Measurements from ENCODE around the gene MCHR2. TPM values are rescaled to one million over a fixed set of nuclear protein-coding genes. Genes with fewer than 3 reads are reported as not detected.
"Not testable (repeated sequence)": the region's sequence is repeated elsewhere in the genome, so short reads cannot be mapped to it uniquely, and the experiment has no call there.

Gene MCHR2, protein sequence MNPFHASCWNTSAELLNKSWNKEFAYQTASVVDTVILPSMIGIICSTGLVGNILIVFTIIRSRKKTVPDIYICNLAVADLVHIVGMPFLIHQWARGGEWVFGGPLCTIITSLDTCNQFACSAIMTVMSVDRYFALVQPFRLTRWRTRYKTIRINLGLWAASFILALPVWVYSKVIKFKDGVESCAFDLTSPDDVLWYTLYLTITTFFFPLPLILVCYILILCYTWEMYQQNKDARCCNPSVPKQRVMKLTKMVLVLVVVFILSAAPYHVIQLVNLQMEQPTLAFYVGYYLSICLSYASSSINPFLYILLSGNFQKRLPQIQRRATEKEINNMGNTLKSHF
- total RNA-seq = not detected in 2 replicates

DNA sequence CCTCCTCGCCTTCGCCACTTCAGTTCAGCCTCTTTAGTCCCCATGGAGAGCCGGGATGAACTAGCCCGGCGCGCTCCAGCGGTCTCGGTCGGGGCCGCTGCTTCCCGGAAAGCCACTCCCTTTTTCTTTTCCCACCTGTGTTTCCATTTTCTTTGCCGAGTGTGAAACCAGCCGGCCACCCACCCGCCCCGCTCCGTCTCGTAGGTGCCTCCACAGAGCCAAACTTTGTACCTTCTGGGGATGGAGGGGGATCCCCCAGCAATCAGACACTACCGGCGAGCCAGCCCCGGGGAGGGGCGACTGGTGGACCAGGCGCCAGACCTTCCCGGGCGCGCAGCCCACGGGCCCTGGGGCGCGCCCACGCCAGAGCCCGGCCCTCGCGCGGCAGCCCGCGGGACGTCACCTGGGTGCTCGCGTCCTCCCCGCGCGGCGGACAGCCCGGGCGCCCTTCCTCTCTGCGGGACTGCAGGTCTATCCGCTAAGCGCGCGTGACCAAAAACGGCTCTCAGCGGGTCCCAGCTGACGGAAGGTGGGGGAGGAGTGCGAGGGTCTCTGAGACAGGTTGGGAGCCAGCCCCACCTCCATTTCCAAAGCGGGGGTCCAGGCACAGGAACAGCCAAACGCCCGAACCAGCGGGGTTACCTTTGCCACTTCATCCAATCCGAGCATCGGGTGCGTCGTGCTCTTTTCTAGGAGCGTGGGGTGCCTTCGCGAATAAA, at the start of gene MCHR2:
Gene MCHR2, minus strand, starts transcription at position 691 of the 719 bp plus-strand sequence. CDS start 38,076 bp downstream, outside the sequence.
- no peak for DNase-seq (ENCODE audit: low read depth)
- TF ChIP-seq, protein P1, sequence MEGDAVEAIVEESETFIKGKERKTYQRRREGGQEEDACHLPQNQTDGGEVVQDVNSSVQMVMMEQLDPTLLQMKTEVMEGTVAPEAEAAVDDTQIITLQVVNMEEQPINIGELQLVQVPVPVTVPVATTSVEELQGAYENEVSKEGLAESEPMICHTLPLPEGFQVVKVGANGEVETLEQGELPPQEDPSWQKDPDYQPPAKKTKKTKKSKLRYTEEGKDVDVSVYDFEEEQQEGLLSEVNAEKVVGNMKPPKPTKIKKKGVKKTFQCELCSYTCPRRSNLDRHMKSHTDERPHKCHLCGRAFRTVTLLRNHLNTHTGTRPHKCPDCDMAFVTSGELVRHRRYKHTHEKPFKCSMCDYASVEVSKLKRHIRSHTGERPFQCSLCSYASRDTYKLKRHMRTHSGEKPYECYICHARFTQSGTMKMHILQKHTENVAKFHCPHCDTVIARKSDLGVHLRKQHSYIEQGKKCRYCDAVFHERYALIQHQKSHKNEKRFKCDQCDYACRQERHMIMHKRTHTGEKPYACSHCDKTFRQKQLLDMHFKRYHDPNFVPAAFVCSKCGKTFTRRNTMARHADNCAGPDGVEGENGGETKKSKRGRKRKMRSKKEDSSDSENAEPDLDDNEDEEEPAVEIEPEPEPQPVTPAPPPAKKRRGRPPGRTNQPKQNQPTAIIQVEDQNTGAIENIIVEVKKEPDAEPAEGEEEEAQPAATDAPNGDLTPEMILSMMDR (conservative IDR thresholded peaks at IDR 0.05; ENCODE audit: low read depth, low read length) = no peak
- peak within 1 kb of the TSS; percentile 11 for H3K4me3 ChIP-seq (ENCODE audit: low read depth, low read length)

DNA sequence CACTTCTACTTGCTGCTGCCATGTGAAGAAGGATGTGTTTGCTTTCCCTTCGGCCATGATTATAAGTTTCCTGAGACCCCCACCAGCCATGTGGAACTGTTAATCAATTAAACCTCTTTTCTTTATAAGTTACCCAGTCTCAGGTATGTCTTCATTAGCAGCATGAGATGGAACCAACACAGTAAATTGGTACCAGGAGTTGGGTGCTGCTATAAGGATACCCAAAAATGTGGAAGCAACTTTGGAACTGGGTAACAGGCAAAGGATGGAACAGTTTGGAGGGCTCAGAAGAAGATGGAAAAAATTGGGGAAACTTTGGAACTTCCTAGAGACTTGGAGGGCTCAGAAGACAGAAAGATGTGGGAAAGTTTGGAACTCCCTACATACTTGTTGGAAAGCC, 44.5 kb upstream of the MCHR2 start:
- not testable (repeated sequence) for H3K4me3 ChIP-seq (ENCODE audit: low read depth, low read length); DNase-seq (ENCODE audit: low read depth)

DNA sequence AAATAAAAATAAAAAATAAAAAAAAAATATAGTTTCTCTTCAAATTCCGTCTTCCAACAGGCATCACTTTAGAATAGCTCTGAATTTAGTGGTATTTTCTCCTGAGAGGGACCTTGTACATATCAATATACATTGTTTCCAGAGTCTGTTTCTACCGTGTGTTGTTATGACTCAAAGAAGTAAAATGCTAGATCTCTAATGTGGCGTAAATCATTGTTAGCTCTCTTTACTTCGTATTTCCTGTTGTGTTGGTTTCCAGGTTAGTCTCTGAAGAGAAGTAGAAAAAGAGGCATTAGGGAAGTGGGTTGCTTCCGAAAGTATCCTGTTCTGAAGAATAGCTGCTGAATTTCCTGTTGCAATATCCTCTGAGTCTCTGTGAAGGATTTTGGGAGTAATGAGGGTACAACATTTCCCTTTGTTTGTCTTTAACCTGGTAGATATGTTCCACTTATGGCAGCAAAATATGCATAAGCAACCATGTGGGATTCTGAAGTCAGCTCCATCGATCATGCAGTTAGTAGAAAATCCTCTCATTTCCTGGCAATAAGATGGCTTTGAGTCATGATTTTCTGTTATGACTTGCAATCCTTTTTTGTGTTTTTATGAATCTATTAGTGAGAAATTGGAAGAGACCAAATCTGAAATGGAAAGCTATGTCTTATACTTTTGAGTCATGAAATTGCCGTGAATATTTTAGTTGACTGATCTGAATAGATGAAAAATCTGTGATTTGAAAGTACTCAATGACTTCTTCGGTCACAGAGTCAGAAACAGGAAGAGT, 42.0 kb upstream of the MCHR2 start:
- TF ChIP-seq, protein P1 (conservative IDR thresholded peaks at IDR 0.05; ENCODE audit: low read depth, low read length) = no peak
- H3K4me3 ChIP-seq (ENCODE audit: low read depth, low read length) = no peak overlapping the region
- DNase-seq (ENCODE audit: low read depth) = peak; percentile 13

DNA sequence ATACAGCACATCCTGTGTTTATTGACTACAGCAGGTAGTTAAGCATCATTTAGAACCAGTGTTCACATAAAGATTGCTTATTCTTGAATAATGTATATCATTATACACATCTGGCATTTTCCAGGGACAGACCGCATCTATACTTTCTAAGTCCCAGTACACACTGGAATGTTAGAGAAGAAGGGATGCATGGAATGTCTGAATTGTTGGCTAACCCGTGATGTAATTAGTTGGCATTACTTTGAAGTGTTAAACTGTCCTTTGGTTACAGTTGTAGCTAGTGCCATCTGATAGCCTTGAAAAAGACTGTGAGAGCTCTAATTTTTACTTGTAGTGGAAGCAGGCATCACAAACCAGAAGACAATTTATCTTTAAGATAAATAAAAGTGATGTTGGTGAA, 29.8 kb upstream of the MCHR2 start:
- no peak overlapping the region for H3K4me3 ChIP-seq (ENCODE audit: low read depth, low read length)
- TF ChIP-seq, protein P1 (conservative IDR thresholded peaks at IDR 0.05; ENCODE audit: low read depth, low read length) = no peak
- DNase-seq (ENCODE audit: low read depth) = no peak

DNA sequence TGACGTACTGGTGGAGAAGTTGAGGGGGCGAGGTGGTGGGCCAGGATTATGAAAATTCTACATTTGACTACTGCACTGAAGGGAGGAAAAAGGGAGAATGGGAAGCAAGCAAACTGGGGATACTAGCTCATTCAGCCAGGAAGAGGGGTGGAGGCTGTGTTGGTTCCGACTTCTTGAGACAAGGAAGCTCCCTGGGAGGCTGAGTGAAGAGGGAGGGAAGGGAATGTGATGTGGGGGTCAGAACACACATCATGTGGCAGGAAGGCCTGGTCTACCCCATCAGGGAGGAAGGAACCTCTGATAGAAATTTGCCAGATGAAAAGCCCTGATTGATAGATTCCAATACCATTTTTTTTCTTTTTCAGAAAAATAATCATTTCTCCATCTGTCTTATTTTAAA, 28.8 kb upstream of the MCHR2 start:
- no peak for DNase-seq (ENCODE audit: low read depth)
- TF ChIP-seq, protein P1 (conservative IDR thresholded peaks at IDR 0.05; ENCODE audit: low read depth, low read length) = no peak
- no peak overlapping the region for H3K4me3 ChIP-seq (ENCODE audit: low read depth, low read length)

DNA sequence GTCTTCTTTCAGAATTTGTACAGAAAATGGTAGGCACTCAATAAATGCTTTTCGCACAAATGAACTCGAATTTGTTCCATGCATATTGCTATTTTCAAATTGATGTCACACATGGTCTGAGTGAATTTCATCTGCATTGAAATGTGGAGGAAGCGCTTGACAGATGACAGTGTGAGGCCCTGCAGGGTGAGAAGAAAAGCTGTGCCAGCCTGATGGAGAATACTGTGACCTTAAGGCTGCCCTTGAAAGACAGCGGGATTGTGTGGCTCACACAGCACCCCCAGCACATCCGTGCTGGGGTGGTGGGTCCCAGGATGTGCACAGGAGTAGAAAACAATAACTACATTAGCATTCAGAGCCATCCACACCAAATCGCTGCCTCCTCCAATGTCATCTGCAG, 14.8 kb upstream of the MCHR2 start:
- no peak overlapping the region for H3K4me3 ChIP-seq (ENCODE audit: low read depth, low read length)
- TF ChIP-seq, protein P1 (conservative IDR thresholded peaks at IDR 0.05; ENCODE audit: low read depth, low read length) = no peak
- DNase-seq (ENCODE audit: low read depth) = no peak

DNA sequence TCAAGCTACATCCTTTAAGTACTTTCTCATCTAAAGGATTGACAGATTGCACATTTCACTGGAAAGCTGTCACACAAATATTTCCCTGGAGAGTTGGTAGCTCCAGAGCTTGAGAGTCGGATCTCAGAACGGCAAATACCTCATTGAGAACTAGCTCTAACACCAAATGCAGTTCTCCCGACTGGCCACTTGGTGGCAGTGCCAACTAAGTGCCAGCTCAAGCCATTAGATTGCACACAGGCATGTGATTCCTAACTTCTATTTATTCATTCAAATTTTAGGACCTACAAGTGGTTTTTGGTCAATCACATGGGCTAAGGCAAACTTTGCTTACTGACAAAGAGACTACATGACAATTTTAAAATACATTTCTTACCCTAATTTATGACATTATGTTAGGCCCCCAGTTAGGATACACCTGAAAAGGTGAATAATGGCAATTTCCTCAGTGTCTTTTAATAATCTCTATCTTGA, 7.9 kb upstream of the MCHR2 start:
- no peak overlapping the region for H3K4me3 ChIP-seq (ENCODE audit: low read depth, low read length)
- peak; percentile 3 for DNase-seq (ENCODE audit: low read depth)
- TF ChIP-seq, protein P1 (conservative IDR thresholded peaks at IDR 0.05; ENCODE audit: low read depth, low read length) = peak; percentile 91
